SU-DHL-6 (cell line): ENCODE results near the gene HELZ.

Experiments used
- H2AFZ ChIP-seq: fragments of 200-600 bp; sonication (generic); 2 replicates; pipeline ENCODE4 v1.6.1; 2014; ENCODE audit warnings: low read depth, mild to moderate bottlenecking, moderate library complexity, mixed read lengths, antibody characterized with exemption, low read length; ENCODE audit not compliant: severe bottlenecking
- H3F3A ChIP-seq: fragments of 200-600 bp; shearing (Covaris generic); 2 replicates; pipeline ENCODE4 v1.6.0; 2016; ENCODE audit warnings: antibody characterized with exemption, mild to moderate bottlenecking; ENCODE audit not compliant: insufficient read depth
- H3K27ac ChIP-seq: fragments of 200-600 bp; sonication (generic); 2 replicates; pipeline ENCODE4 v1.5.1; 2016; ENCODE audit warnings: low read depth, mild to moderate bottlenecking, low read length, moderate library complexity, mixed read lengths
- H3K27me3 ChIP-seq: fragments of 200-600 bp; sonication (generic), shearing (Covaris generic); 2 replicates; pipeline ENCODE4 v1.6.0; 2014; ENCODE audit warnings: mild to moderate bottlenecking, low read length
- H3K36me3 ChIP-seq: fragments of 200-600 bp; sonication (generic); 2 replicates; pipeline ENCODE4 v1.6.1; 2014; ENCODE audit warnings: mild to moderate bottlenecking, low read length, mixed read lengths
- H3K4me2 ChIP-seq: fragments of 300-600, 200-600 bp; shearing (Covaris generic), sonication (generic); 2 replicates; pipeline ENCODE4 v1.6.0; 2014; ENCODE audit warnings: low read length, low read depth, mild to moderate bottlenecking; ENCODE audit not compliant: poor library complexity, severe bottlenecking
- H3K4me3 ChIP-seq: fragments of 200-600 bp; sonication (generic); 2 replicates; pipeline ENCODE4 v1.5.1; 2014; ENCODE audit warnings: antibody characterized with exemption, low read length, mild to moderate bottlenecking, mixed read lengths; ENCODE audit not compliant: insufficient read depth, poor library complexity, severe bottlenecking
- H3K79me2 ChIP-seq: fragments of 200-600 bp; sonication (generic); 2 replicates; pipeline ENCODE4 v1.6.1; 2014; ENCODE audit warnings: mild to moderate bottlenecking, low read length, moderate library complexity; ENCODE audit not compliant: insufficient read depth
- H3K9ac ChIP-seq: fragments of 200-600 bp; sonication (generic); 2 replicates; pipeline ENCODE4 v1.7.0; 2014; ENCODE audit warnings: mild to moderate bottlenecking, low read length
- H3K9me2 ChIP-seq: fragments of 200-600 bp; sonication (generic); replicated peaks from 2 replicates; pipeline ENCODE4 v1.6.1; 2014; ENCODE audit warnings: low read length; ENCODE audit not compliant: insufficient read depth
- H3K9me3 ChIP-seq: fragments of 200-600 bp; sonication (generic); 2 replicates; pipeline ENCODE4 v1.6.1; 2014; ENCODE audit warnings: low read length, mixed read lengths; ENCODE audit not compliant: insufficient read depth
- H4K20me1 ChIP-seq: fragments of 200-600 bp; sonication (generic); 2 replicates; pipeline ENCODE4 v1.6.1; 2014; ENCODE audit warnings: low read depth, mild to moderate bottlenecking, antibody characterized with exemption, low read length, moderate library complexity, mixed read lengths
- EZH2phosphoT487 ChIP-seq: fragments of 200-600 bp; sonication (generic), shearing (Covaris generic); conservative IDR thresholded peaks from 2 replicates; pipeline ENCODE4 v1.6.1; 2018; ENCODE audit warnings: mild to moderate bottlenecking, antibody characterized with exemption, low read length, moderate library complexity, mixed read lengths
- TF ChIP-seq, protein P1 (sequence below): fragments of 200-600 bp; sonication (generic); IDR thresholded peaks from one replicate; pipeline ENCODE4 v1.5.1; 2017; ENCODE audit warnings: antibody characterized with exemption, mild to moderate bottlenecking, low read length, moderate library complexity; ENCODE audit not compliant: insufficient read depth, poor library complexity, severe bottlenecking

The HELZ gene

DNA sequence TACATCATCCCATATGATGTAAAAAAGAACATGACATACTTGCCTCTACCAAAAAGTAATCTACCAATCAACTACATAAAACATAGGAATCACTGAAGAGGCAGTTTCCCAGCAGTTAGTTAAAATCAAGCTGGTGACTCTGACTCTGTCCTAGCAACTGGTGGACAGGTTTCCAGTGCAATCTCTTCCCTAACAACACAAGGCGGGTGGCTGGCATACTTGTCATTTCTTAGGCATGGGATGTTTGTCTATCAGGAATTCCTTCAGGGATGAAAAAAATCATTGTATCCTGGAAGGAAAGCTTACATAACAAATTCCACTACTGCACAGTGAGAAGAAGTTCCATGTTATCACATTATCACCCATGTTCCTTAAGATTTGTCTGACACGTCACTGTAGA, 50.9 kb downstream of the HELZ start:
- H3K27me3 ChIP-seq: no peaks in the 10 kb centered on the region
- no peak overlapping the region for H3K4me2 ChIP-seq

DNA sequence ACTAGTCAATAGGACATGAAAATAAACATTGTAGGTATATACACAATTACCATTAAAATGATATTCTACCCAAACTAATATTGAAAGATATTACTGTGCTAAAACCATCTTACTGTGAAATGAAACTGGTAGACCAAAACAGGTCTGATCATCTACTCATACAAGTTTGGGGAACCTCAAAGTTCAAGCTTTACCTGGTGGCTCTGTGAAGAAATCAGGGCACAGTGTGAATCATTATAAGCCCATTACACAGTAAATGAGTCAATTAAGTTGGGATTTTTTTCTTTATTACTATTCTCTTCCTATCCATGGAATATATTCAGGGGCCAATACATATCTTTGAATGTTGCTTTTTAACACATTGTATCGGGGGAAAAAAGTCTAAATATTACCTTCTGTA, 57.1 kb downstream of the HELZ start:
- no peak overlapping the region for H3K4me2 ChIP-seq
- no peak overlapping the region for H3K27ac ChIP-seq
- no peaks in the 10 kb centered on the region for H3K9me3 ChIP-seq
- no peaks in the 10 kb centered on the region for H3K9me2 ChIP-seq
- no peaks in the 10 kb centered on the region for H4K20me1 ChIP-seq
- H3K27me3 ChIP-seq: no peaks in the 10 kb centered on the region
- H3K36me3 ChIP-seq: peaks cover 16% of the 10 kb centered on the region; the same call in 1 of the 2 replicates
- H3F3A ChIP-seq: no peaks in the 10 kb centered on the region
- no peak for TF ChIP-seq EZH2phosphoT487
- TF ChIP-seq, protein P1, sequence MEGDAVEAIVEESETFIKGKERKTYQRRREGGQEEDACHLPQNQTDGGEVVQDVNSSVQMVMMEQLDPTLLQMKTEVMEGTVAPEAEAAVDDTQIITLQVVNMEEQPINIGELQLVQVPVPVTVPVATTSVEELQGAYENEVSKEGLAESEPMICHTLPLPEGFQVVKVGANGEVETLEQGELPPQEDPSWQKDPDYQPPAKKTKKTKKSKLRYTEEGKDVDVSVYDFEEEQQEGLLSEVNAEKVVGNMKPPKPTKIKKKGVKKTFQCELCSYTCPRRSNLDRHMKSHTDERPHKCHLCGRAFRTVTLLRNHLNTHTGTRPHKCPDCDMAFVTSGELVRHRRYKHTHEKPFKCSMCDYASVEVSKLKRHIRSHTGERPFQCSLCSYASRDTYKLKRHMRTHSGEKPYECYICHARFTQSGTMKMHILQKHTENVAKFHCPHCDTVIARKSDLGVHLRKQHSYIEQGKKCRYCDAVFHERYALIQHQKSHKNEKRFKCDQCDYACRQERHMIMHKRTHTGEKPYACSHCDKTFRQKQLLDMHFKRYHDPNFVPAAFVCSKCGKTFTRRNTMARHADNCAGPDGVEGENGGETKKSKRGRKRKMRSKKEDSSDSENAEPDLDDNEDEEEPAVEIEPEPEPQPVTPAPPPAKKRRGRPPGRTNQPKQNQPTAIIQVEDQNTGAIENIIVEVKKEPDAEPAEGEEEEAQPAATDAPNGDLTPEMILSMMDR: no peak
- H3K79me2 ChIP-seq: no peaks in the 10 kb centered on the region
- H2AFZ ChIP-seq: no peak overlapping the region
- H3K9ac ChIP-seq: no peak overlapping the region
- H3K4me3 ChIP-seq: no peak overlapping the region

More for the DNA sequence above, 50.9 kb downstream of the HELZ start:
- Histone ChIP-seq H3K27ac (no peak overlapping the region), H3K9me2 (no peaks in the 10 kb centered on the region), H3K79me2 (no peaks in the 10 kb centered on the region), H4K20me1 (no peaks in the 10 kb centered on the region), H3F3A (no peaks in the 10 kb centered on the region), H3K9ac (no peak overlapping the region), H2AFZ (no peak overlapping the region), H3K36me3 (peaks cover 12% of the 10 kb centered on the region; the same call in 1 of the 2 replicates), H3K4me3 (no peak overlapping the region), H3K9me3 (no peaks in the 10 kb centered on the region)
- TF ChIP-seq, protein P1: no peak
- no peak for TF ChIP-seq EZH2phosphoT487

DNA sequence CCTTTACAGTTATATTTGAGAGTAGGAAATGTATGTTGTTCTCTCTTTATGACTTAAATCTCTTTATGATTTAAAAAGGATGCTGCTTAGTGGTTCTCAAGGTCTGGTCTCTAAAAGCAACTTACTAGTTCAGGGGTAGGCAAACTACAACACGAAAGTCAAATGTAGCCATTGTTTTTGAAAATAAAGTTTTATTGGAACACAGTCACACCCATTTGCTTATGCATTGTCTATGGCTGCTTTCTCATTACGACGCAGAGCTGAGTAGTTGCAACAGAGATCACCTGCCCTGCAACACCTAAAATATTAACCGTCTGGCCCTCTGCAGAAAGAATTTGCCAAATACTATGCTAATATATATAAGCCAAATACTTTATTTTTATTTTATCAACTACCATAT, 58.2 kb downstream of the HELZ start:
- H3K9me3 ChIP-seq: no peaks in the 10 kb centered on the region
- H3K4me3 ChIP-seq: no peak overlapping the region
- H3F3A ChIP-seq: no peaks in the 10 kb centered on the region
- H3K27ac ChIP-seq: no peak overlapping the region
- H3K9ac ChIP-seq: no peak overlapping the region
- H3K4me2 ChIP-seq: no peak overlapping the region
- H4K20me1 ChIP-seq: no peaks in the 10 kb centered on the region
- H3K9me2 ChIP-seq: no peaks in the 10 kb centered on the region
- TF ChIP-seq, protein P1: no peak
- TF ChIP-seq EZH2phosphoT487: no peak
- peaks cover 16% of the 10 kb centered on the region; the same call in 1 of the 2 replicates for H3K36me3 ChIP-seq
- H3K79me2 ChIP-seq: no peaks in the 10 kb centered on the region
- H2AFZ ChIP-seq: no peak overlapping the region
- H3K27me3 ChIP-seq: no peaks in the 10 kb centered on the region
